ENCODE measurements around the gene NIM1K.
"Not testable (repeated sequence)": the region's sequence is repeated elsewhere in the genome, so short reads cannot be mapped to it uniquely, and the experiment has no call there.

The NIM1K gene

GRCh38 chr5:43315682-43316081 is 123.7 kb downstream of the NIM1K start:
- DNase-seq = no peak

GRCh38 chr5:43316421-43316820 is 124.4 kb downstream of the NIM1K start:
- DNase-seq = no peak

GRCh38 chr5:43320846-43321245 is 128.8 kb downstream of the NIM1K start:
- no peak for DNase-seq

GRCh38 chr5:43323488-43323887 is 131.5 kb downstream of the NIM1K start:
- not testable (repeated sequence) for DNase-seq

- not testable (repeated sequence) for DNase-seq
Observed at GRCh38 chr5:43325624-43326023, 133.6 kb downstream of the NIM1K start.

All from stimulated activated CD4-positive, alpha-beta T cell treated with anti-CD3 and anti-CD28 coated beads, Interleukin-2, amount 100 ng/mL, for 48 hours (primary cell).